ENCODE measurements around the gene TXNRD2.
"Not testable (repeated sequence)": the region's sequence is repeated elsewhere in the genome, so short reads cannot be mapped to it uniquely, and the experiment has no call there.

Gene TXNRD2

GRCh38 chr22:19951346-19951745 is 9.7 kb upstream of the TXNRD2 start:
- DNase-seq = no peak

- no peak for DNase-seq
These were observed 6.6 kb upstream of the TXNRD2 start for GRCh38 chr22:19948057-19948760.

- DNase-seq = peak in 3 of 56 donors; percentile 12 to 37 (median 24)
These were observed 1.7 kb upstream of the TXNRD2 start for GRCh38 chr22:19943082-19944026.

GRCh38 chr22:19942157-19943081 is 801 bp upstream of the TXNRD2 start:
- DNase-seq = peak in 12 of 56 donors; percentile 13 to 61 (median 42)

- no peak for DNase-seq
These were observed 868 bp downstream of the TXNRD2 start for GRCh38 chr22:19940536-19941364.

GRCh38 chr22:19937616-19938473 is 3.8 kb downstream of the TXNRD2 start:
- DNase-seq = no peak

GRCh38 chr22:19936513-19936912 is 5.1 kb downstream of the TXNRD2 start:
- no peak for DNase-seq

- not testable (repeated sequence) for DNase-seq
These were observed 6.4 kb downstream of the TXNRD2 start for GRCh38 chr22:19935123-19935718.

- DNase-seq = no peak
These were observed 8.0 kb downstream of the TXNRD2 start for GRCh38 chr22:19933341-19934241.

- DNase-seq = no peak
These were observed 9.0 kb downstream of the TXNRD2 start for GRCh38 chr22:19932367-19933206.

- DNase-seq = no peak
These were observed 10.1 kb downstream of the TXNRD2 start for GRCh38 chr22:19931514-19931913.

- peak in 5 of 56 donors; percentile 5 to 19 (median 16) for DNase-seq
These were observed 10.8 kb downstream of the TXNRD2 start for GRCh38 chr22:19930551-19931486.

GRCh38 chr22:19929586-19930550 is 11.8 kb downstream of the TXNRD2 start:
- DNase-seq = no peak

GRCh38 chr22:19928207-19928606 is 13.4 kb downstream of the TXNRD2 start:
- no peak for DNase-seq

Measured in amygdala (tissue), 56 donors.